ENCODE results near the gene PDCD11.

GRCh38 chr10:103478671-103479070 is 82.2 kb downstream of the PDCD11 start:
- TF ChIP-seq CTCF (IDR thresholded peaks at IDR 0.05; ENCODE audit: poor library complexity, severe bottlenecking) (no peak), POLR2AphosphoS5 (IDR thresholded peaks at IDR 0.05) (no peak), EZH2 (IDR thresholded peaks at IDR 0.05; ENCODE audit: borderline replicate concordance, insufficient read depth, low read length, poor library complexity, severe bottlenecking) (no peak), SMC3 (conservative IDR thresholded peaks at IDR 0.05; ENCODE audit: poor library complexity) (no peak), TAF1 (IDR thresholded peaks at IDR 0.05; ENCODE audit: low read depth) (no peak), REST (IDR thresholded peaks at IDR 0.05; ENCODE audit: borderline replicate concordance) (no peak), RAD21 (conservative IDR thresholded peaks at IDR 0.05) (no peak), MXI1 (conservative IDR thresholded peaks at IDR 0.05; ENCODE audit: poor library complexity, severe bottlenecking) (no peak)
